Keratinocyte (primary cell): Measurements from ENCODE around the gene RERE. TPM values are rescaled to one million over a fixed set of nuclear protein-coding genes. Genes with fewer than 3 reads are reported as not detected.

Experiments
- DNase-seq: peaks from one replicate; pipeline ENCODE4 v3.0.0-alpha.2; 2011; ENCODE audit warnings: low read depth, missing footprints, low spot score
- FAIRE-seq: peaks from 2 replicates; lab custom pipeline; 2011; peaks lifted over from hg19 to GRCh38; lab: Jason Lieb, UNC
- H2AFZ ChIP-seq: 2 replicates; pipeline ENCODE4 v1.6.0; 2012; ENCODE audit warnings: low read length, control low read depth, inconsistent platforms; ENCODE audit not compliant: control insufficient read depth
- H3K27ac ChIP-seq: 2 replicates; pipeline ENCODE4 v1.5.1; 2011; ENCODE audit warnings: low read length; ENCODE audit not compliant: control insufficient read depth, insufficient read depth
- H3K27me3 ChIP-seq: 3 replicates; pipeline ENCODE4 v1.6.0; 2011; ENCODE audit warnings: low read length; ENCODE audit not compliant: control insufficient read depth, insufficient read depth; ENCODE audit errors: extremely low read depth
- H3K36me3 ChIP-seq, 2 experiments: 2 replicates in 1 of 2; 3 replicates in 1 of 2; pipeline ENCODE4 v1.5.1; 2011; ENCODE audit warnings: low read length in 2 of 2, mild to moderate bottlenecking in 1 of 2; ENCODE audit not compliant: control insufficient read depth in 2 of 2, insufficient read depth in 2 of 2; ENCODE audit errors: extremely low read depth in 1 of 2
- H3K4me1 ChIP-seq: 3 replicates; pipeline ENCODE4 v1.5.1; 2011; ENCODE audit warnings: low read length; ENCODE audit not compliant: control insufficient read depth, insufficient read depth; ENCODE audit errors: extremely low read depth
- H3K4me2 ChIP-seq: 3 replicates; pipeline ENCODE4 v1.6.0; 2011; ENCODE audit warnings: low read depth, low read length; ENCODE audit not compliant: control insufficient read depth, insufficient read depth; ENCODE audit errors: extremely low read depth
- H3K4me3 ChIP-seq, 3 experiments: fragments of 200-600 bp in 1 of 3; sonication (generic) in 1 of 3; 2 replicates in 2 of 3; 3 replicates in 1 of 3; pipeline ENCODE4 v1.5.1; 2011 to 2016; ENCODE audit warnings: low read length in 3 of 3, mild to moderate bottlenecking in 3 of 3, control low read depth in 2 of 3, inconsistent platforms in 1 of 3, low read depth in 1 of 3, mixed read lengths in 1 of 3, mixed run types in 1 of 3, moderate library complexity in 1 of 3; ENCODE audit not compliant: control insufficient read depth in 2 of 3, insufficient read depth in 2 of 3; ENCODE audit errors: extremely low read depth in 1 of 3
- H3K79me2 ChIP-seq: 2 replicates; pipeline ENCODE4 v1.6.0; 2012; ENCODE audit warnings: low read length; ENCODE audit not compliant: control insufficient read depth, insufficient read depth
- H3K9ac ChIP-seq: 3 replicates; pipeline ENCODE4 v1.6.0; 2011; ENCODE audit warnings: low read length; ENCODE audit not compliant: control insufficient read depth, insufficient read depth; ENCODE audit errors: extremely low read depth
- H3K9me1 ChIP-seq: 3 replicates; pipeline ENCODE4 v1.6.0; 2011; ENCODE audit warnings: low read length; ENCODE audit not compliant: control insufficient read depth, insufficient read depth; ENCODE audit errors: extremely low read depth
- H3K9me3 ChIP-seq: 2 replicates; pipeline ENCODE4 v1.5.1; 2012; ENCODE audit warnings: low read depth, low read length; ENCODE audit not compliant: control insufficient read depth
- H4K20me1 ChIP-seq: 3 replicates; pipeline ENCODE4 v1.6.0; 2011; ENCODE audit warnings: low read length; ENCODE audit not compliant: control insufficient read depth, insufficient read depth; ENCODE audit errors: extremely low read depth
- CTCF ChIP-seq, 3 experiments: IDR thresholded peaks in 1 of 3; conservative IDR thresholded peaks in 1 of 3; optimal IDR thresholded peaks in 1 of 3; 2 replicates in 2 of 3; 3 replicates in 1 of 3; pipeline versions ENCODE3 to v1.5.1; 2011; ENCODE audit warnings: low read length in 3 of 3, mild to moderate bottlenecking in 3 of 3, moderate library complexity in 2 of 3, control low read depth in 1 of 3, inconsistent platforms in 1 of 3; ENCODE audit not compliant: insufficient read depth in 2 of 3; ENCODE audit errors: extremely low read depth in 1 of 3
- EZH2 ChIP-seq: IDR thresholded peaks from one replicate; pipeline ENCODE4 v1.6.1; 2012; ENCODE audit warnings: inconsistent platforms, mild to moderate bottlenecking, low read length, moderate library complexity
- dilution Hi-C: fragments of 300-500 bp; cut with MboI; formaldehyde crosslinking; loops from one replicate; pipeline ENCODE4 v1.7.0; 2020; ENCODE audit warnings: low sequenced_read_pairs; ENCODE audit not compliant: extremely low pct_ligation_motif_present
- polyA plus RNA-seq, 5 experiments: library from polyadenylated mRNA; depleted of rRNA in 3 of 5; stranded (reverse) in 3 of 5; stranded (forward) in 1 of 5; unstranded in 1 of 5; fragments of >200 nt; gene quantifications; 1 replicate in 1 of 5; 2 replicates in 3 of 5; 3 replicates in 1 of 5; pipeline versions ENCODE4 v1.2.1 to v1.2.3, GENCODE V29; 2011 to 2012; ENCODE audit warnings: missing spikeins in 2 of 5, low read depth in 1 of 5, low replicate concordance in 1 of 5

RERE gene
- polyA plus RNA-seq, 1 donor (not counting 4 experiments of a cell fraction or from before 2014, with no cell fraction given): 3.8 TPM

DNA sequence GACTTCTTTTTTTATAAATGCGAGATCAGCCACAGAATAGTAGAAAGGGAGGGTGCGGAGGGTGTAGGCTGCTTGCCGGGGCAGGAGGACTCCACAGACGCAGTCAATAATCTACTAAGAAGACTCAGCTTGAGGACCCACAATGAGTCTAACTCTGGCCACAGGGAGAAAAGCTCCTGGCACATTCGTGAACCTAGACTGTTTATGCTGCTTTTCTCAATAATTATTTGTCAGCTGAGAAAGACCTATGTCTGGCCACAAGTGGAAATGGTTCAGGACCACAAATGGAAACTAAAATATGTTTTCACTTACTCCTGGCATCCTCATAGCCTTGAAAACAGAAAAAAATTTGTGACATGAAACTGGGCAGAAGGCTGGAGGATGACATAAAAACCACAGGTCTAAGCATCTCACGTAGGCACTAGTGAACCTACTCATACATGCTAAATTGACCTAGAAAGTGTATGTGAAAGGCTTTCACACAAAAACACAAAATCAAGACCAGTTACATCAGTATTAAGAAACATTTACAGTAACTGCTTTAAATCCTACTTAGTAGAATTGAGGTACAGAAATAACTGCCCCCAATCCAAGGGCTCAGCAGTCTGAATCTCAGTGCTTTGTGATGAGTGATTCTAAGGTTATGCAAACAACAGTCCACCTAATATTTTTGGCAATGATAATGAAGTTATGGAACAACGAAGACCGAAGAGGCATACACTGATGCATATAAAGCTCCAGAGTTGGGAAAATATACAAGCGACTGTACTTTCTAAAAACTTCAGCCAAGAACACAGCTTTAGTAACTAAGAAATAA lies 340.1 kb downstream of the RERE start:
- no peak overlapping the region for H3K9ac ChIP-seq
- dilution Hi-C loops: no loop called here
- no peak for DNase-seq
- H3K4me3 ChIP-seq: no peak overlapping the region
- H3K36me3 ChIP-seq: no peaks in the 10 kb centered on the region
- no peak for FAIRE-seq
- H3K9me1 ChIP-seq: no peaks in the 10 kb centered on the region
- H3K79me2 ChIP-seq: no peaks in the 10 kb centered on the region
- H4K20me1 ChIP-seq: no peaks in the 10 kb centered on the region
- H3K27ac ChIP-seq: no peak overlapping the region
- no peaks in the 10 kb centered on the region for H3K9me3 ChIP-seq
- H3K27me3 ChIP-seq: no peaks in the 10 kb centered on the region
- H3K4me1 ChIP-seq: no peaks in the 10 kb centered on the region
- H2AFZ ChIP-seq: no peak overlapping the region
- H3K4me2 ChIP-seq: no peak overlapping the region
- TF ChIP-seq CTCF (optimal IDR thresholded peaks at IDR 0.05 in 1 of 3, IDR thresholded peaks at IDR 0.05 in 1 of 3, conservative IDR thresholded peaks at IDR 0.05 in 1 of 3; ENCODE audit: extremely low read depth in 1 of 3, insufficient read depth in 2 of 3, low read length in 3 of 3) (no peak), EZH2 (no peak)

DNA sequence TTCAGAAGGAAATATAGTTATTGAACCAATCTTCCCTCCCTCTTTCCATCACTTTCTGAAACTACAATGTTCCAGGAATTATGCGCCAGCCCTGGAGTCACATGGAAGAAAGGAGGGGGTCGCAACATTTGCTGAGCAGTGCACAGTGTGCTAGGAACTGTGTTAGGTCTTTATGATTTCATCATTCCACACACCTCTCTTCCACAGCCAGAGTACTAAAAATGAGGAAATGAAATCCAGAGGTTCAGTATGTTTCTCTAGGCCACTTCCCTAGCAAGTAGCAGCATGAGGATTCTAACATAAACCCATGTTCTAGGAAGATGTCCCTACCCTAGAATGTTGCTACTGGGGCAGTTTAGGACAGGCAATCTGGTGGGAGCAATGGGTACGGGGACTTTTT lies 341.4 kb downstream of the RERE start:
- no peak for TF ChIP-seq EZH2
- TF ChIP-seq CTCF (optimal IDR thresholded peaks at IDR 0.05 in 1 of 3, IDR thresholded peaks at IDR 0.05 in 1 of 3, conservative IDR thresholded peaks at IDR 0.05 in 1 of 3; ENCODE audit: extremely low read depth in 1 of 3, insufficient read depth in 2 of 3, low read length in 3 of 3): no peak
- dilution Hi-C loops: no loop called here

More for the DNA sequence above, 341.4 kb downstream of the RERE start:
- Histone ChIP-seq H3K4me1 (no peaks in the 10 kb centered on the region), H3K9me1 (no peaks in the 10 kb centered on the region), H3K4me2 (no peak overlapping the region), H4K20me1 (no peaks in the 10 kb centered on the region), H2AFZ (no peak overlapping the region), H3K9ac (no peak overlapping the region), H3K27ac (no peak overlapping the region), H3K4me3 (no peak overlapping the region), H3K36me3 (no peaks in the 10 kb centered on the region), H3K9me3 (no peaks in the 10 kb centered on the region), H3K79me2 (no peaks in the 10 kb centered on the region), H3K27me3 (no peaks in the 10 kb centered on the region)
- no peak for FAIRE-seq
- DNase-seq: no peak
